Skeletal muscle tissue (tissue), 4 donors: ENCODE results near the gene CNIH1. TPM values are rescaled to one million over a fixed set of nuclear protein-coding genes. Genes with fewer than 3 reads are reported as not detected.
"Not testable (repeated sequence)": the region's sequence is repeated elsewhere in the genome, so short reads cannot be mapped to it uniquely, and the experiment has no call there.

Experiments
- H3K27ac ChIP-seq: one replicate; pipeline ENCODE4 v1.7.0; 2013; ENCODE audit warnings: mild to moderate bottlenecking, low read depth, low read length, inconsistent platforms
- H3K27me3 ChIP-seq, 3 donors: one replicate each; pipeline ENCODE4 v1.7.0; 2013; ENCODE audit warnings: low read length in 3 of 3; ENCODE audit not compliant: control insufficient read depth in 3 of 3, insufficient read depth in 3 of 3
- H3K36me3 ChIP-seq, 3 donors: one replicate each; pipeline ENCODE4 v1.7.0; 2013; ENCODE audit warnings: low read length in 3 of 3; ENCODE audit not compliant: control insufficient read depth in 3 of 3, insufficient read depth in 3 of 3
- H3K4me1 ChIP-seq, 3 donors: one replicate each; pipeline ENCODE4 v1.7.0; 2013; ENCODE audit warnings: low read length in 3 of 3, mild to moderate bottlenecking in 3 of 3; ENCODE audit not compliant: control insufficient read depth in 3 of 3, insufficient read depth in 3 of 3
- H3K4me3 ChIP-seq, 3 donors: one replicate each; pipeline ENCODE4 v1.7.0; 2013; ENCODE audit warnings: low read length in 3 of 3
- H3K9ac ChIP-seq, 3 donors: one replicate each; pipeline ENCODE4 v1.7.0; 2013; ENCODE audit warnings: low read length in 3 of 3, mild to moderate bottlenecking in 3 of 3, moderate library complexity in 2 of 3, low read depth in 1 of 3
- H3K9me3 ChIP-seq, 3 donors: one replicate each; pipeline ENCODE4 v1.7.0; 2013; ENCODE audit warnings: low read length in 3 of 3; ENCODE audit not compliant: control insufficient read depth in 3 of 3
- total RNA-seq: library from RNA; depleted of rRNA; stranded (reverse); fragments of >200 nt; gene quantifications from one replicate; pipeline ENCODE4 v1.2.3, GENCODE V29; 2014
- donor health status: Osteomylitis.

CNIH1 gene
- total RNA-seq, 1 donor from 2014 or later = 30.8 TPM

- not testable (repeated sequence) for H3K9ac ChIP-seq, H3K27me3 ChIP-seq, H3K9me3 ChIP-seq
These were observed 47.9 kb downstream of the CNIH1 start for GRCh38 chr14:54392986-54393884.

GRCh38 chr14:54392131-54392859 lies 48.9 kb downstream of the CNIH1 start:
- Histone ChIP-seq H3K4me3 (no peak overlapping the region), H3K9me3 (no peaks in the 10 kb centered on the region), H3K27me3 (peaks cover 0 to 4% (median 3%) of the 10 kb centered on the region in 3 donors), H3K9ac (no peak overlapping the region), H3K36me3 (no peaks in the 10 kb centered on the region), H3K4me1 (peaks cover 3 to 9% (median 5%) of the 10 kb centered on the region in 3 donors), H3K27ac (no peak overlapping the region)

More at GRCh38 chr14:54392986-54393884, 47.9 kb downstream of the CNIH1 start:
- not testable (repeated sequence) for H3K4me3 ChIP-seq, H3K36me3 ChIP-seq, H3K27ac ChIP-seq
- peaks cover 7 to 19% (median 8%) of the 10 kb centered on the region in 3 donors for H3K4me1 ChIP-seq

GRCh38 chr14:54387328-54387727 lies 53.8 kb downstream of the CNIH1 start:
- H3K9me3 ChIP-seq = no peaks in the 10 kb centered on the region
- H3K9ac ChIP-seq = no peak overlapping the region
- peaks cover 0 to 4% (median 4%) of the 10 kb centered on the region in 3 donors for H3K27me3 ChIP-seq
- H3K36me3 ChIP-seq = no peaks in the 10 kb centered on the region
- H3K27ac ChIP-seq = no peak overlapping the region
- H3K4me1 ChIP-seq = no peaks in the 10 kb centered on the region
- H3K4me3 ChIP-seq = no peak overlapping the region

- Histone ChIP-seq H3K27me3 (peaks cover 0 to 4% (median 0%) of the 10 kb centered on the region in 3 donors), H3K4me3 (no peak overlapping the region), H3K9ac (no peak overlapping the region), H3K27ac (no peak overlapping the region), H3K4me1 (no peaks in the 10 kb centered on the region), H3K36me3 (no peaks in the 10 kb centered on the region), H3K9me3 (no peaks in the 10 kb centered on the region)
These were observed 55.6 kb downstream of the CNIH1 start for GRCh38 chr14:54385556-54385955.

GRCh38 chr14:54383835-54384234 lies 57.3 kb downstream of the CNIH1 start:
- no peak overlapping the region for H3K27ac ChIP-seq
- H3K27me3 ChIP-seq = peaks cover 0 to 4% (median 0%) of the 10 kb centered on the region in 3 donors
- no peaks in the 10 kb centered on the region for H3K9me3 ChIP-seq
- no peak overlapping the region for H3K9ac ChIP-seq
- no peaks in the 10 kb centered on the region for H3K4me1 ChIP-seq
- H3K4me3 ChIP-seq = no peak overlapping the region
- no peaks in the 10 kb centered on the region for H3K36me3 ChIP-seq

GRCh38 chr14:54381821-54382220 lies 59.4 kb downstream of the CNIH1 start:
- Histone ChIP-seq H3K4me1 (no peaks in the 10 kb centered on the region), H3K27me3 (peaks cover 0 to 3% (median 0%) of the 10 kb centered on the region in 3 donors), H3K4me3 (no peak overlapping the region), H3K36me3 (no peaks in the 10 kb centered on the region), H3K9me3 (no peaks in the 10 kb centered on the region), H3K27ac (no peak overlapping the region), H3K9ac (no peak overlapping the region)

- H3K27me3 ChIP-seq, H3K36me3 ChIP-seq, H3K9ac ChIP-seq, H3K9me3 ChIP-seq, H3K4me3 ChIP-seq, H3K4me1 ChIP-seq, H3K27ac ChIP-seq: not testable (repeated sequence)
These were observed 60.6 kb downstream of the CNIH1 start for GRCh38 chr14:54380558-54380957.

- not testable (repeated sequence) for H3K9ac ChIP-seq, H3K9me3 ChIP-seq, H3K36me3 ChIP-seq, H3K27ac ChIP-seq, H3K4me3 ChIP-seq, H3K27me3 ChIP-seq, H3K4me1 ChIP-seq
These were observed 62.3 kb downstream of the CNIH1 start for GRCh38 chr14:54378893-54379292.

GRCh38 chr14:54377501-54377900 lies 63.7 kb downstream of the CNIH1 start:
- Histone ChIP-seq H3K27ac (no peak overlapping the region), H3K9ac (no peak overlapping the region), H3K4me3 (no peak overlapping the region), H3K27me3 (peaks cover 0 to 3% (median 0%) of the 10 kb centered on the region in 3 donors), H3K9me3 (no peaks in the 10 kb centered on the region), H3K4me1 (no peaks in the 10 kb centered on the region), H3K36me3 (no peaks in the 10 kb centered on the region)
